Activated CD4-positive, alpha-beta T cell treated with anti-CD3 and anti-CD28 coated beads for 36 hours (primary cell): ENCODE results near the gene SUSD6. TPM values are rescaled to one million over a fixed set of nuclear protein-coding genes. Genes with fewer than 3 reads are reported as not detected.
"Not testable (repeated sequence)": the region's sequence is repeated elsewhere in the genome, so short reads cannot be mapped to it uniquely, and the experiment has no call there.

Experiments
- ATAC-seq: fragments of 200-7000 bp; cut with Tn5 transposase; one replicate; pipeline ENCODE4 v1.10.0; 2021; ENCODE audit warnings: mild to moderate bottlenecking, moderate library complexity
- CTCF ChIA-PET: fragments of 350-600 bp; sonication (Branson Sonifier 250); formaldehyde crosslinking; loops from one replicate; lab custom pipeline; 2021; ENCODE audit warnings: antibody characterized with exemption; lab: Charles Lee
- POLR2A ChIA-PET: fragments of 350-600 bp; sonication (Branson Sonifier 250); formaldehyde crosslinking; loops from one replicate; lab custom pipeline; 2021; ENCODE audit warnings: antibody characterized with exemption, inconsistent platforms; lab: Charles Lee
- DNase-seq: peaks from one replicate; pipeline ENCODE4 v3.0.0-alpha.2; 2020
- H3K27ac Mint-ChIP-seq: one replicate; pipeline ENCODE4 v1.8.0; 2021; ENCODE audit warnings: mixed read lengths
- H3K27me3 Mint-ChIP-seq: one replicate; pipeline ENCODE4 v1.8.0; 2021; ENCODE audit warnings: mixed read lengths
- H3K36me3 Mint-ChIP-seq: one replicate; pipeline ENCODE4 v1.8.0; 2021; ENCODE audit warnings: low read depth, mixed read lengths
- H3K4me1 Mint-ChIP-seq: one replicate; pipeline ENCODE4 v1.8.0; 2021; ENCODE audit warnings: mixed read lengths
- H3K4me3 Mint-ChIP-seq: one replicate; pipeline ENCODE4 v1.8.0; 2021; ENCODE audit warnings: mild to moderate bottlenecking, moderate library complexity, mixed read lengths
- H3K9me3 Mint-ChIP-seq: one replicate; pipeline ENCODE4 v1.8.0; 2021; ENCODE audit warnings: low read depth, mixed read lengths
- intact Hi-C, 2 experiments: fragments of 100-400 bp; cut with DNase I in 1 of 2; cut with micrococcal nuclease in 1 of 2; formaldehyde crosslinking; loops; one replicate each; pipeline versions ENCODE4 v1.14.2 to v1.15.1; 2022 to 2024; cut with DNase I, micrococcal nuclease
- total RNA-seq, 2 experiments: library from RNA; stranded (reverse); gene quantifications; one replicate each; pipeline ENCODE4 v1.2.3, GENCODE V29; 2021

Gene SUSD6
- total RNA-seq, 2 experiments from 2014 or later: 57.9 to 59.3 TPM

- Mint-ChIP-seq H3K4me1 (peaks cover 38% of the 10 kb centered on the region), H3K4me3 (no peak overlapping the region), H3K36me3 (peaks cover 60% of the 10 kb centered on the region), H3K27me3 (no peaks in the 10 kb centered on the region), H3K27ac (peak overlapping the region; percentile 73), H3K9me3 (no peaks in the 10 kb centered on the region)
- POLR2A ChIA-PET: no interaction called here
- DNase-seq: no peak
- no peak for ATAC-seq
- intact Hi-C loops: no loop called here
- CTCF ChIA-PET: interaction anchor here (0.6 to 2.9 kb wide), 5 partner anchors 10 to 909 kb away, joined by 3 to 9 read pairs (median 4); no protein-coding TSS in a partner anchor
These were observed 99.7 kb downstream of the SUSD6 start for GRCh38 chr14:69711065-69711464.

GRCh38 chr14:69711477-69711876 is 100.1 kb downstream of the SUSD6 start:
- Mint-ChIP-seq H3K9me3 (no peaks in the 10 kb centered on the region), H3K4me3 (no peak overlapping the region), H3K4me1 (peaks cover 42% of the 10 kb centered on the region), H3K27ac (peak overlapping the region; percentile 73), H3K36me3 (peaks cover 61% of the 10 kb centered on the region), H3K27me3 (no peaks in the 10 kb centered on the region)
- intact Hi-C loops: no loop called here
- POLR2A ChIA-PET: no interaction called here
- DNase-seq (no peak), ATAC-seq (no peak)
- CTCF ChIA-PET: interaction anchor here (0.6 to 2.9 kb wide), 4 partner anchors 9 to 131 kb away, joined by 3 to 9 read pairs (median 5); no protein-coding TSS in a partner anchor

- H3K36me3 Mint-ChIP-seq: peaks cover 55% of the 10 kb centered on the region
- no peak for DNase-seq
- H3K4me1 Mint-ChIP-seq: peaks cover 47% of the 10 kb centered on the region
- intact Hi-C loops: no loop called here
- peak overlapping the region; percentile 41 for H3K27ac Mint-ChIP-seq
- ChIA-PET CTCF (interaction anchor here (1.1 to 1.3 kb wide), 2 partner anchors 15 to 131 kb away, joined by 3 to 4 read pairs; no protein-coding TSS in a partner anchor), POLR2A (no interaction called here)
- no peaks in the 10 kb centered on the region for H3K9me3 Mint-ChIP-seq
- no peak overlapping the region for H3K4me3 Mint-ChIP-seq
- H3K27me3 Mint-ChIP-seq: no peaks in the 10 kb centered on the region
- no peak for ATAC-seq
These were observed 100.6 kb downstream of the SUSD6 start for GRCh38 chr14:69711881-69712560.

GRCh38 chr14:69712599-69713088 is 101.2 kb downstream of the SUSD6 start:
- H3K27ac Mint-ChIP-seq: peak overlapping the region; percentile 41
- no peaks in the 10 kb centered on the region for H3K27me3 Mint-ChIP-seq
- intact Hi-C loops: no loop called here
- no peak overlapping the region for H3K4me3 Mint-ChIP-seq
- ATAC-seq: peak; percentile 20
- H3K9me3 Mint-ChIP-seq: no peaks in the 10 kb centered on the region
- H3K4me1 Mint-ChIP-seq: peaks cover 49% of the 10 kb centered on the region
- no peak for DNase-seq
- H3K36me3 Mint-ChIP-seq: peaks cover 50% of the 10 kb centered on the region
- ChIA-PET CTCF (interaction anchor here (0.7 to 1.9 kb wide), 6 partner anchors 14 to 127 kb away, joined by 3 to 7 read pairs (median 3); no protein-coding TSS in a partner anchor), POLR2A (no interaction called here)

GRCh38 chr14:69713209-69713781 is 101.9 kb downstream of the SUSD6 start:
- ChIA-PET CTCF (interaction anchor here (0.7 to 1.9 kb wide), 8 partner anchors 14 to 128 kb away, joined by 3 to 7 read pairs (median 3); no protein-coding TSS in a partner anchor), POLR2A (no interaction called here)
- H3K36me3 Mint-ChIP-seq: peaks cover 48% of the 10 kb centered on the region
- peak overlapping the region; percentile 53 for H3K27ac Mint-ChIP-seq
- H3K4me1 Mint-ChIP-seq: peaks cover 49% of the 10 kb centered on the region
- H3K9me3 Mint-ChIP-seq: no peaks in the 10 kb centered on the region
- ATAC-seq (no peak), DNase-seq (no peak)
- H3K27me3 Mint-ChIP-seq: no peaks in the 10 kb centered on the region
- intact Hi-C loops: no loop called here
- no peak overlapping the region for H3K4me3 Mint-ChIP-seq

GRCh38 chr14:69713993-69714679 is 102.7 kb downstream of the SUSD6 start:
- ATAC-seq (no peak), DNase-seq (no peak)
- Mint-ChIP-seq H3K27me3 (no peaks in the 10 kb centered on the region), H3K36me3 (peaks cover 42% of the 10 kb centered on the region), H3K4me3 (no peak overlapping the region), H3K27ac (no peak overlapping the region), H3K4me1 (peaks cover 43% of the 10 kb centered on the region), H3K9me3 (no peaks in the 10 kb centered on the region)
- ChIA-PET CTCF (interaction anchor here (0.8 to 1.9 kb wide), 3 partner anchors 17 to 39 kb away, joined by 3 to 7 read pairs (median 4); no protein-coding TSS in a partner anchor), POLR2A (no interaction called here)
- intact Hi-C loops: no loop called here

GRCh38 chr14:69715725-69716477 is 104.5 kb downstream of the SUSD6 start:
- CTCF ChIA-PET: interaction anchor here (0.7 to 2.1 kb wide), 5 partner anchors 11 to 130 kb away, joined by 3 to 6 read pairs (median 5); no protein-coding TSS in a partner anchor
- Mint-ChIP-seq H3K4me3 (no peak overlapping the region), H3K9me3 (no peaks in the 10 kb centered on the region), H3K27me3 (no peaks in the 10 kb centered on the region), H3K27ac (peak overlapping the region; percentile 67), H3K36me3 (peaks cover 29% of the 10 kb centered on the region), H3K4me1 (peaks cover 38% of the 10 kb centered on the region)
- POLR2A ChIA-PET: no interaction called here
- ATAC-seq (peak; percentile 30), DNase-seq (peak; percentile 28)
- intact Hi-C loops: loop anchor here in 1 of 2 experiments (5.0 kb wide), 1 partner anchor 39 kb away; no protein-coding TSS in a partner anchor

- ATAC-seq: peak; percentile 67
- H3K27me3 Mint-ChIP-seq: no peaks in the 10 kb centered on the region
- H3K4me3 Mint-ChIP-seq: no peak overlapping the region
- ChIA-PET CTCF (interaction anchor here (1.2 to 2.1 kb wide), 3 partner anchors 11 to 131 kb away, joined by 5 to 6 read pairs (median 6); no protein-coding TSS in a partner anchor), POLR2A (no interaction called here)
- H3K4me1 Mint-ChIP-seq: peaks cover 36% of the 10 kb centered on the region
- peak overlapping the region; percentile 72 for H3K27ac Mint-ChIP-seq
- H3K9me3 Mint-ChIP-seq: no peaks in the 10 kb centered on the region
- H3K36me3 Mint-ChIP-seq: peaks cover 21% of the 10 kb centered on the region
- intact Hi-C loops: loop anchor here in 1 of 2 experiments (5.0 kb wide), 1 partner anchor 39 kb away; no protein-coding TSS in a partner anchor
- DNase-seq: peak; percentile 61
These were observed 105.2 kb downstream of the SUSD6 start for GRCh38 chr14:69716478-69717187.

GRCh38 chr14:69718614-69719013 is 107.2 kb downstream of the SUSD6 start:
- H3K4me3 Mint-ChIP-seq, ATAC-seq, H3K36me3 Mint-ChIP-seq, DNase-seq, H3K27ac Mint-ChIP-seq, POLR2A ChIA-PET, H3K9me3 Mint-ChIP-seq, H3K27me3 Mint-ChIP-seq: not testable (repeated sequence)
- intact Hi-C loops: loop anchor here in 1 of 2 experiments (5.0 kb wide), 1 partner anchor 41 kb away; no protein-coding TSS in a partner anchor
- H3K4me1 Mint-ChIP-seq: peaks cover 19% of the 10 kb centered on the region
- CTCF ChIA-PET: interaction anchor here (0.6 to 2.7 kb wide), 9 partner anchors 9 to 141 kb away, joined by 3 to 13 read pairs (median 4); no protein-coding TSS in a partner anchor

GRCh38 chr14:69719501-69719951 is 108.1 kb downstream of the SUSD6 start:
- Mint-ChIP-seq H3K36me3 (peaks cover 6% of the 10 kb centered on the region), H3K4me3 (no peak overlapping the region), H3K9me3 (no peaks in the 10 kb centered on the region), H3K27me3 (no peaks in the 10 kb centered on the region), H3K4me1 (peaks cover 19% of the 10 kb centered on the region), H3K27ac (no peak overlapping the region)
- DNase-seq: no peak
- intact Hi-C loops: loop anchor here in 1 of 2 experiments (5.0 kb wide), 1 partner anchor 42 kb away; no protein-coding TSS in a partner anchor
- ChIA-PET CTCF (interaction anchor here (0.6 to 2.7 kb wide), 9 partner anchors 8 to 148 kb away, joined by 3 to 13 read pairs (median 4); partner anchors contain the start of gene CCDC177), POLR2A (no interaction called here)
- ATAC-seq: no peak
